ENCODE measurements around the gene PRRC2B. TPM values are rescaled to one million over a fixed set of nuclear protein-coding genes. Genes with fewer than 3 reads are reported as not detected.
A peak's percentile ranks its signal among the peaks of the same experiment; 100 is the strongest.
"Not testable (repeated sequence)": the region's sequence is repeated elsewhere in the genome, so short reads cannot be mapped to it uniquely, and the experiment has no call there.

Gene PRRC2B
- polyA plus RNA-seq, 1 donor, result 132 TPM

- DNase-seq, result peak; percentile 78 to 84
These were observed 137.3 kb downstream of the PRRC2B start, which contains the start of gene UCK1 for GRCh38 chr9:131530920-131531832. Gene UCK1 (minus strand): TSS chr9:131531263. CDS start chr9:131531174, 89 bp downstream.

GRCh38 chr9:131534721-131535237, 140.9 kb downstream of the PRRC2B start:
- no CpG with 5 or more reads among the region's 8 CpGs for WGBS (ENCODE audit: insufficient coverage, low lambda C conversion rate)
- Histone ChIP-seq H3K9me3 (ENCODE audit: control insufficient read depth, low read depth, low read length) (no peaks in the 10 kb centered on the region), H3K4me3 (ENCODE audit: low read length) (no peak overlapping the region), H3K36me3 (ENCODE audit: control insufficient read depth, insufficient read depth, low read length) (peaks cover 1% of the 10 kb centered on the region), H3K27ac (ENCODE audit: low read length) (no peak overlapping the region), H3K27me3 (ENCODE audit: control insufficient read depth, insufficient read depth, low read length) (no peaks in the 10 kb centered on the region), H3K4me1 (ENCODE audit: control insufficient read depth, insufficient read depth, low read length) (peaks cover 4% of the 10 kb centered on the region)
- no peak for DNase-seq

More at GRCh38 chr9:131530920-131531832, 137.3 kb downstream of the PRRC2B start, which contains the start of gene UCK1:
- Histone ChIP-seq H3K27me3 (ENCODE audit: control insufficient read depth, insufficient read depth, low read length) (no peaks in the 10 kb centered on the region), H3K4me1 (ENCODE audit: control insufficient read depth, insufficient read depth, low read length) (peaks cover 11% of the 10 kb centered on the region), H3K27ac (ENCODE audit: low read length) (peak within 1 kb of the TSS; percentile 27), H3K4me3 (ENCODE audit: low read length) (peak within 1 kb of the TSS; percentile 80), H3K9me3 (ENCODE audit: control insufficient read depth, low read depth, low read length) (no peaks in the 10 kb centered on the region), H3K36me3 (ENCODE audit: control insufficient read depth, insufficient read depth, low read length) (peaks cover 36% of the 10 kb centered on the region)
- no CpG with 5 or more reads among the region's 103 CpGs for WGBS (ENCODE audit: insufficient coverage, low lambda C conversion rate)

GRCh38 chr9:131537946-131538345, 144.1 kb downstream of the PRRC2B start:
- no peaks in the 10 kb centered on the region for H3K36me3 ChIP-seq (ENCODE audit: control insufficient read depth, insufficient read depth, low read length)
- peaks cover 6% of the 10 kb centered on the region for H3K9me3 ChIP-seq (ENCODE audit: control insufficient read depth, low read depth, low read length)
- H3K4me3 ChIP-seq (ENCODE audit: low read length), result no peak overlapping the region
- H3K4me1 ChIP-seq (ENCODE audit: control insufficient read depth, insufficient read depth, low read length), result no peaks in the 10 kb centered on the region
- H3K27me3 ChIP-seq (ENCODE audit: control insufficient read depth, insufficient read depth, low read length), result no peaks in the 10 kb centered on the region
- WGBS (ENCODE audit: insufficient coverage, low lambda C conversion rate), result 100% methylated on average over 3 of the region's 19 CpGs
- no peak for DNase-seq
- H3K27ac ChIP-seq (ENCODE audit: low read length), result no peak overlapping the region

GRCh38 chr9:131539223-131539923, 145.5 kb downstream of the PRRC2B start:
- DNase-seq, result no peak
- H3K27me3 ChIP-seq (ENCODE audit: control insufficient read depth, insufficient read depth, low read length), result peaks cover 4% of the 10 kb centered on the region
- no peak overlapping the region for H3K27ac ChIP-seq (ENCODE audit: low read length)
- no CpG with 5 or more reads among the region's 7 CpGs for WGBS (ENCODE audit: insufficient coverage, low lambda C conversion rate)
- H3K36me3 ChIP-seq (ENCODE audit: control insufficient read depth, insufficient read depth, low read length), result no peaks in the 10 kb centered on the region
- peaks cover 14% of the 10 kb centered on the region for H3K9me3 ChIP-seq (ENCODE audit: control insufficient read depth, low read depth, low read length)
- no peak overlapping the region for H3K4me3 ChIP-seq (ENCODE audit: low read length)
- no peaks in the 10 kb centered on the region for H3K4me1 ChIP-seq (ENCODE audit: control insufficient read depth, insufficient read depth, low read length)

- H3K4me1 ChIP-seq (ENCODE audit: control insufficient read depth, insufficient read depth, low read length), result peaks cover 5% of the 10 kb centered on the region
- no peak overlapping the region for H3K27ac ChIP-seq (ENCODE audit: low read length)
- H3K36me3 ChIP-seq (ENCODE audit: control insufficient read depth, insufficient read depth, low read length), result no peaks in the 10 kb centered on the region
- no peak for DNase-seq
- no peak overlapping the region for H3K4me3 ChIP-seq (ENCODE audit: low read length)
- peaks cover 23% of the 10 kb centered on the region for H3K9me3 ChIP-seq (ENCODE audit: control insufficient read depth, low read depth, low read length)
- 90% methylated on average over 3 of the region's 6 CpGs for WGBS (ENCODE audit: insufficient coverage, low lambda C conversion rate)
- peaks cover 36% of the 10 kb centered on the region for H3K27me3 ChIP-seq (ENCODE audit: control insufficient read depth, insufficient read depth, low read length)
These were observed 149.3 kb downstream of the PRRC2B start for GRCh38 chr9:131543141-131543540.

- Histone ChIP-seq H3K36me3 (ENCODE audit: control insufficient read depth, insufficient read depth, low read length) (no peaks in the 10 kb centered on the region), H3K27ac (ENCODE audit: low read length) (no peak within 1 kb of the TSS), H3K27me3 (ENCODE audit: control insufficient read depth, insufficient read depth, low read length) (peaks cover 42% of the 10 kb centered on the region), H3K9me3 (ENCODE audit: control insufficient read depth, low read depth, low read length) (peaks cover 23% of the 10 kb centered on the region), H3K4me1 (ENCODE audit: control insufficient read depth, insufficient read depth, low read length) (peaks cover 5% of the 10 kb centered on the region), H3K4me3 (ENCODE audit: low read length) (peak within 1 kb of the TSS; percentile 39)
- DNase-seq, result peak; percentile 84 to 91
- WGBS (ENCODE audit: insufficient coverage, low lambda C conversion rate), result 20% methylated on average over 1 of the region's 50 CpGs
These were observed 151.3 kb downstream of the PRRC2B start, which contains the start of gene PRRT1B for GRCh38 chr9:131545003-131545785. Gene PRRT1B (plus strand): TSS chr9:131545523. CDS start chr9:131545616, 93 bp downstream.

GRCh38 chr9:131545786-131546335, 152.0 kb downstream of the PRRC2B start:
- H3K9me3 ChIP-seq (ENCODE audit: control insufficient read depth, low read depth, low read length), result peaks cover 23% of the 10 kb centered on the region

GRCh38 chr9:131546336-131547084, 152.6 kb downstream of the PRRC2B start:
- DNase-seq, result peak in 1 of 2 donors; percentile 27
- H3K27me3 ChIP-seq (ENCODE audit: control insufficient read depth, insufficient read depth, low read length), result peaks cover 42% of the 10 kb centered on the region

More at GRCh38 chr9:131545786-131546335, 152.0 kb downstream of the PRRC2B start:
- Histone ChIP-seq H3K27ac (ENCODE audit: low read length) (no peak overlapping the region), H3K4me3 (ENCODE audit: low read length) (peak overlapping the region; percentile 39), H3K27me3 (ENCODE audit: control insufficient read depth, insufficient read depth, low read length) (peaks cover 42% of the 10 kb centered on the region), H3K4me1 (ENCODE audit: control insufficient read depth, insufficient read depth, low read length) (peaks cover 5% of the 10 kb centered on the region), H3K36me3 (ENCODE audit: control insufficient read depth, insufficient read depth, low read length) (no peaks in the 10 kb centered on the region)
- no CpG with 5 or more reads among the region's 30 CpGs for WGBS (ENCODE audit: insufficient coverage, low lambda C conversion rate)
- DNase-seq, result peak in 1 of 2 donors; percentile 17

GRCh38 chr9:131549186-131549585, 155.3 kb downstream of the PRRC2B start:
- not testable (repeated sequence) for H3K4me1 ChIP-seq (ENCODE audit: control insufficient read depth, insufficient read depth, low read length); H3K27ac ChIP-seq (ENCODE audit: low read length); H3K4me3 ChIP-seq (ENCODE audit: low read length); H3K36me3 ChIP-seq (ENCODE audit: control insufficient read depth, insufficient read depth, low read length); DNase-seq
- peaks cover 11% of the 10 kb centered on the region for H3K9me3 ChIP-seq (ENCODE audit: control insufficient read depth, low read depth, low read length)
- no CpG with 5 or more reads among the region's 10 CpGs for WGBS (ENCODE audit: insufficient coverage, low lambda C conversion rate)
- H3K27me3 ChIP-seq (ENCODE audit: control insufficient read depth, insufficient read depth, low read length), result peaks cover 51% of the 10 kb centered on the region

More at GRCh38 chr9:131546336-131547084, 152.6 kb downstream of the PRRC2B start:
- H3K4me1 ChIP-seq (ENCODE audit: control insufficient read depth, insufficient read depth, low read length), result peaks cover 5% of the 10 kb centered on the region
- H3K4me3 ChIP-seq (ENCODE audit: low read length), result peak overlapping the region; percentile 39
- WGBS (ENCODE audit: insufficient coverage, low lambda C conversion rate), result no CpG with 5 or more reads among the region's 49 CpGs
- H3K27ac ChIP-seq (ENCODE audit: low read length), result no peak overlapping the region
- peaks cover 23% of the 10 kb centered on the region for H3K9me3 ChIP-seq (ENCODE audit: control insufficient read depth, low read depth, low read length)
- no peaks in the 10 kb centered on the region for H3K36me3 ChIP-seq (ENCODE audit: control insufficient read depth, insufficient read depth, low read length)
